Amygdala (tissue), 56 donors: Measurements from ENCODE around the gene TBC1D20.

ENCODE experiments used
- DNase-seq, 56 donors: peaks; one replicate each; lab custom pipeline; 2025; lab: John Stamatoyannopoulos, UW

TBC1D20 gene

GRCh38 chr20:440148-440547 is 22.2 kb downstream of the TBC1D20 start:
- no peak for DNase-seq

- peak in 1 of 56 donors; percentile 28 for DNase-seq
Measured at GRCh38 chr20:438571-439469, 23.5 kb downstream of the TBC1D20 start.

GRCh38 chr20:437787-438486 is 24.4 kb downstream of the TBC1D20 start:
- DNase-seq: no peak

- no peak for DNase-seq
Measured at GRCh38 chr20:436476-436875, 25.9 kb downstream of the TBC1D20 start.

- DNase-seq: no peak
Measured at GRCh38 chr20:435558-435957, 26.8 kb downstream of the TBC1D20 start.

- DNase-seq: no peak
Measured at GRCh38 chr20:434661-435419, 27.5 kb downstream of the TBC1D20 start.

GRCh38 chr20:434221-434620 is 28.1 kb downstream of the TBC1D20 start:
- no peak for DNase-seq

GRCh38 chr20:433300-433975 is 28.9 kb downstream of the TBC1D20 start:
- no peak for DNase-seq

- DNase-seq: no peak
Measured at GRCh38 chr20:432677-433299, 29.5 kb downstream of the TBC1D20 start.

GRCh38 chr20:432208-432607 is 30.1 kb downstream of the TBC1D20 start:
- no peak for DNase-seq

- peak in 53 of 56 donors; percentile 6 to 87 (median 68) for DNase-seq
Measured at GRCh38 chr20:431012-431904, 31.1 kb downstream of the TBC1D20 start.

- DNase-seq: no peak
Measured at GRCh38 chr20:430091-430999, 32.0 kb downstream of the TBC1D20 start.

GRCh38 chr20:428658-429200 is 33.6 kb downstream of the TBC1D20 start:
- no peak for DNase-seq

- DNase-seq: no peak
Measured at GRCh38 chr20:427849-428657, 34.3 kb downstream of the TBC1D20 start.

- no peak for DNase-seq
Measured at GRCh38 chr20:427401-427800, 34.9 kb downstream of the TBC1D20 start.

GRCh38 chr20:426566-426965 is 35.8 kb downstream of the TBC1D20 start:
- DNase-seq: no peak
